Mucosa of gallbladder (tissue), 1 donor: ENCODE data around the gene CST9. TPM values are rescaled to one million over a fixed set of nuclear protein-coding genes. Genes with fewer than 3 reads are reported as not detected.
"Not testable (repeated sequence)": the region's sequence is repeated elsewhere in the genome, so short reads cannot be mapped to it uniquely, and the experiment has no call there.

ENCODE experiments used
- DNase-seq: peaks from one replicate; pipeline ENCODE4 v3.0.0-alpha.2; 2020; ENCODE audit warnings: low spot score
- total RNA-seq: library from RNA; stranded (reverse); gene quantifications from one replicate; pipeline ENCODE4 v1.2.1, GENCODE V29; 2021
- donor health status: DM: no; HTN: no; CAD: no.

Gene CST9
- total RNA-seq, 1 donor from 2014 or later = not detected

DNA sequence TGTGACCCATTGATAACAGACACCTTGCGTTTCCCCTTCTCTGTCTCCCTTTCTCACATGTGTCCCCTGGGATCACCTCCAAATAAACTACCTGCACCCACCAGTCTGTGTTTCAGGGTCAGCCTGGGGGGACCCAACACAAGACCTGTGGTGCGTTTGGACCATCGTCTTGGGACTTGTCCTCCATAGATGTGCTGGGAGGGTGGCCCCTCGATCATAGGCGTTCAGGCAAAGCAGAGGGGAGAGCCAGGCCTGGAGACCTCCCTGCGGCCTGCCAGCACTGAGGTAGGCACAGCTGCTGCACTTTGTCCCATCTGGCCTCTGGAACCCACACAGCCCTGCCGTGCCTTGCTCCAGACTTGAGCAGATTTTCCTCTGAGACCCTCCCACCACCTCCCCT is 18.1 kb downstream of the CST9 start:
- DNase-seq = no peak

DNA sequence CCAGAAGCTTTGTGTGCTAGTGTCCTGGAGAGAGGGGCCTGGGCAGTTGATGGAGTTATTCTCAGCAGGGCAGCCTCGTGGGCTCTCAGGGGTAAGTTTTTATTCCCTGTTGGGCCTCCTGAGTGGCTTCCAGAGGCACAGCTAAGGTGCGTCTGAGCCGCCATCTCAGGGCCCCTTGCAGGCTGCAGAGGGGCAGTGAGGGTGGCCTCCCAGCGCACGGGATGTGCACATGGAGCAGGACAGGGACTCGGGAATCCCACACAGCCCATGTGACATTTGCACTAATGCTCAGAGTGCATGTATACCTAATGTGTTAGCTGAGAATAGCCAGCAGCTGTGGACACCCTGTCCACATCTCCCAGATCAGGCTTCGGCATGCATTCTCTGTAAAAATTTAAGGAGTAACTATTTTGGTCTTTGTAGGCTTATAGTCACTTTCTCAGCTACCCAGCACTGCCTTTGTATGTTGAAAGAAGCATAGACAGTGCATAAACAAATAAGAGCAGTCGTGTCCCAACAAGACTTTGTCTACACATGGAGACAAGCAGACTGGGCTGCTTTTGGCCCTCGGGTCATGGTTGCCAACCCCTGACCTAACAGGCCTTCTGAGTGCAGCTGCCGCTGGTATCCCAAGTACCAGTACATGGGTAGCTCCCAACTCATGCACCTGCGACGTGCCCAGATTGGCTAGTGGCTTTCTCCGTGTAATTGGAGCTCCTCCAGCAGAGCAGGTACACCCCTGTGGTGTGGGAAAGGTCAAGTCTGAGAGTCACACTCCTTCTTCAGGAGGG is 18.8 kb downstream of the CST9 start:
- no peak for DNase-seq

DNA sequence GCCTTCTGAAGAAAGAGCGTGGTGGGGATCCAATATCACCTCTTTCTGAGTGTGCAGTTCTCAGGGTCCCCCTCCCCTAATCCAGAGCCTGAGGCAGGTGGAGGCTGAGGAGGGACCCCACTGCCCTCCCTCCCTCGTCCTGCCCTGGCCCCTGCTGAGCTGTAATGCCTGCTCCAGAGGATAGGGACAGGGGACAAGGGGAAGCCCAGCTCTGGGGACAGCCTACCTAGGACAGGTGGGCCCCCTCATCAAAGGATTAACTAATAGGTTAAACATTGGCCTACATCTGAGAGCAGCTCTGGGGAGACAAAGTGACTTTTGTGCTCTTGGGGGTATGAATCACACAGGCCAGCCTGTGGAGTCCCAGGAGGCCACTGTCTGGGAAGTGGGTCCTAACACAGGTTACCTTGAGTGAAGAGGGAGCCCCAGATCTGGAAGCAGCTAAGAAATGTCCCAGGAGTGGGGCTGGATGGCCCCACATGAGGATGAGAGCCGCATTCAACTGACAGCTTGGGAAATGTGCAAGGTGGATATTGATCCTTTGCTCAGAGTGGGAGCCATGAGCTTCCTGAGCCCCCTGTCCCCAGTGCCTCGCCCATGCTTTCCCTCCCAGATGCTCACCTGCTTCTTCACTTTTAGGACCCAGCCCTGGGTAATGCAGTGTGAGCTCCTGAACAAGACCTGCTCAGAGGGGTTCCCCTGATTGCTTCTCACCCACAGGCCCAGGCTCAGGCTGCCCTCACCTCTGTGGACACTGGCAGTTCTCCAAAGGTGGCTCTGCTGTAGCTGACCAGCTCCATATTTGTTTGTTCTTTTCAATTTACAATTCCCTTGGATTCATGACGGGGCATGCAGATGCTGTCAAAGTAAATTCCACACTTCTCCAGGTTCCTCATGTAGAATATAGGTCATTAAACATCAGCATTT is 19.6 kb downstream of the CST9 start:
- DNase-seq = no peak

DNA sequence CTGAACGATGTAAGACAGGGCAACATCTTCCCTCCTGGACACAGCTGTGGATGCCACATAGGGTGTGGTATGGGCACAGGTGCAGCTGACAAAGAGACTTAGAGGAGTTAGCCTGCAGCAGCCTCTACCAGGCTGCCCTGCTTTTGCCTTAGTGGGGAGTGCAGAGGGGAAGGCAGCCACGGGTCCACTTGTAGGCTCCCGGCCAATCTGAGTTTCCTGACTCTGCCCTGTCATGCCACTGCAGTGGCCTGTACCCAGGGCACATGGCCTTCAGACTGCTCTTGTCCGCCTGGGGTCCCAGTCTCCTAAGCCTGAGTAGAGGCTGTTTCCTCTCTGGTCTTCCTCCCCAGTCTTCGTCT is 20.3 kb downstream of the CST9 start:
- DNase-seq = no peak

DNA sequence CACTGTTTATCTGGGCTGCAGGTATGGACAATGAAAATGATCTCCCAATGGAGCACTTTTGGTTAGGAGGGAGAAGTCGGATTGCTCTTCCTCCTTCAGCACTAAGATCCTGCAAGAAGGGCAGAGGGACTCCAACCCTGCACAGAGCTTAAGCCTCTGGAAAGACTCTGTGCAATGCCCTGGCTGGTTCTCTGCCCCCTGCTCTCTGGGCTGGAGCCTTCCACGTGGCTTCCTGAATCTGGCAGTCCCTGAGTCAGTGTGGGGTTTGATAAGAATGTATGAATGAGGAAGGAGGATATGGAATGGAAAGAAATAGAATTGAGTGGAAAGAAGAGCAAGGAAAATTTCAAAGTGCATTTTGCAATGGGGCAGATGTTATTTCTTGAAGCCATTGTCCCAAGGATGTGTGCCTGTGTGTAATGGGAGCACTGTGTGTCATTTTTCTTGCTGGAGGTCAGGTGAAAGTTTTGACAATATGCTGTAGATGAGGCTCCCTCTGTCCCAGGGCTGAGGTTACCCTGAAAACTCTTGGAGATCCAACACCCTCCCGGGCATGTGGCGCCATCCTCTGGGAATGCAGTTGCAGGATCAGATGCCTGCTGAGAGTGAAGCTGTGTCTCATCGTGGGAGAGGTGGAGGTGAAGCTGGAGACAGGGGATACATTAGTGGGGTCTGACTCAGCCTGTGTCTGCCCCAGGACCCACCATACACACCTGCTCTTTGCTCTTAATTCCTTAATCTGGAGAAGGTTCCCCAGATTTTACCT is 21.1 kb downstream of the CST9 start:
- DNase-seq = no peak

DNA sequence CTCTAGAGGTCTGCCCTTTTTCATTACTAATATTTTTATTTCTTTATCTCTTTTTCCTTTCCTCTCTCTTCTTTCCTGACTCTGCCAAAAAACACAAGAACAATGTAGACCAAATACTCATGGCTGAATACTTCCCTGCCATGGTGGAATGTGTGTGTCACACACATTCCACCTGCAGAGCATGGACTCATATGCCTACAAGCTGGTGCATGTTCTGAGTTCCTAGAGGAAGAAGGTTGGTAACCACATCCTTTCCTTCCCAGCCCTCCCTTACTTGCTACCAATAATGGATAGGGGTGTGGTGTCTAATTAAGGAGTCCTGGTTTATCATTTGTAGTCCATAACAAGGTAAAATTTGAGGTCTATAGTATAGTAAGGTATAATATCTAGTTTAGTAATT is 22.2 kb downstream of the CST9 start:
- no peak for DNase-seq

DNA sequence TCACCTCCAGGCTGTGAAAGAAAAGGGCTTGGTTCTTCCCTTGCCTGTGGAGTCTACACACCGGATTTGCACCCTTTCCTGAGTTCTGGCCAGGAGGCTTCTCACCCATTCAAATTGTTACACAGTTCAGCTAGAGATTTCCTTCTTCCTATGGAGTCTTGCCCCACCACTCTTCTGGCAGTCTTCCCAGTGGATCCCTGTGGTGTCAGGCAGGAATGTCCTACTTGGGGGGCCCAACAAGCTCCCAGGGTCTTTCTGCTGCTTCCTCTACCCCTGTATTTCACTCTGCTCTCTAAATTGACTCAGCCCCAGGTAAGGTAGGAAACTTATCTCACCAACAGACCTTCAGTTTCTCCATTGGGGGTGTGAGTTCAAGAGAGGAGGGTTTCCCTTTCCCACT is 23.4 kb downstream of the CST9 start:
- DNase-seq = no peak

DNA sequence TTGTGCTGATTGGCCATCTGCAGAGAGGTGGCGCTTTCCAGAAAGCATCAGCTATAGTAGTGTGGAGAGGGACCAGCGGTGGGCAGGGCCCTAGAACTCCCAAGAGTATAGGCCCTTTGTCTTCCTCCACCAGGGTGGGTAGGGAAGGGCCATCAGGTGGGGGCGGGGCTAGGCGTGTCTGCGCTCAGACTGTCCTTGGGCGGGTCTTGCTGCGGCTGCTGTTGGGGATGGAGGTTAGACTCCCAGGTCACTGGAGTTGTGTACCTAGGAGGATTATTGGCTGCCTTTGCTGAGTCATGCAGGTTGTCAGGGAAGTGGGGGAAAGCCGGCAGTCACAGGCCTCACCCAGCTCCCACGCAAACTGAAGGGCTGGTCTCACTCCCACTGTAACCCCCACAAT is 23.9 kb downstream of the CST9 start:
- DNase-seq = not testable (repeated sequence)

DNA sequence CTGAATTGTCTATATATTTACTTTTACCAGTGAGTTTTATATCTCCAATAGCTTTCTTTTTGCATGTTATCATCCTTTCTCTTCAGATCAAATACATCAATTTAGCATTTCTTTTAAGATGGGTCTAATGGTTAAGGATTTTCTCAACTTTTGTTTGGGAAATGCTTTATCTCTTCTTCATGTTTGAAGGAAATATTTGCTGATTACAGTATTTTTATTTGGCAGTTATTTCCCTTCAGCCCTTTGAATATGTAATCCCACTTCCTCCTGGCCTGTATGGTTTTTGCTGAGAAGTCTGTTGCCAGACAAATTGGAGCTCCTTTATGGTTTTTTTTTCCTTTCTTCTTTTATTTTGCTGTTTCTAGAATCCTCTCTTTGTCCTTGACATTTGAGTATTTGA is 30.7 kb downstream of the CST9 start:
- no peak for DNase-seq

DNA sequence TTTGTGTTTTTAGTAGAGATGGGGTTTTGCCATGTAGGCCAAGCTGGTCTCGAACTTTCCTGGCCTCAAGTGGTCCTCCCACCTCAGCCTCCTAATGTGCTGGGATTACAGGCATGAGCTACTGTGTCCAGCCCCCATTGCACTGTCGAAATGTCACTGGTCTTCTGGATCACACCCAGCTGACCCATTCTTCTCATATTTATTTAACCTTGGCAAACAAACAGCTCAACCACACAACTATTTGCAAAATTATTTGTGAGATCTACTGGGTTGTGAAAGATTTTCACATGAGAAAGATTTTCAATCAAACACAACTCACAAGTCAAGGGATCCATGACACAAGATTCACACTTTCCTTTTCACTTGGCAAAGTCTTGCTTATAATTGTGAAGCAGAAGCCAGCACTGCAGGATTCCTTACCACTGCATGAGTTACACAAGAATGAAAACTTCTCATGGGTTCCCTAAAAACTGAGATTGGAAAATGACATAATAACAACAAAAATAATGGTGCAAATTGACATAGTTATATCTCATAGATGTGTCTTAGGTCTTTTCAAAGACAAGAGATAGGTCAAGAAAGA is 35.4 kb downstream of the CST9 start:
- DNase-seq = peak; percentile 7

DNA sequence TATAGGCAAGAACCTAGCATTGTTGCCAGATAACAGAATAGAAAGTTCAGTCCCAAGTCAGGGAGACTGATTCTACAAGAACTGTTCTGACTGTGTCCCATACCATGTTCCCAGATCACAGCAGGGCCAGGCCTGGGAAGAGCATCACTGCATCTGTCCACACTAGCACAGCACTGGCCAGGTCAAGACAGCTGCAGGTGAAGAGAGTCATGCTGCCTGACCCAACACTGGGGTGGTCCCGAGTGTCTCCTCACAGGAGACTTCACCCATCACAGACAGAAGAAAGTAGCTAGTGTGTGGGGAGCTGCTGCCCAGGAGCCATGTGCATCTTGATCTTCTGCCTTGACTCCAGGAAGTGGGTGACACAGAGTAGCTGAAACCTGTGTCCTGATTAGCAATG is 36.1 kb downstream of the CST9 start:
- no peak for DNase-seq

DNA sequence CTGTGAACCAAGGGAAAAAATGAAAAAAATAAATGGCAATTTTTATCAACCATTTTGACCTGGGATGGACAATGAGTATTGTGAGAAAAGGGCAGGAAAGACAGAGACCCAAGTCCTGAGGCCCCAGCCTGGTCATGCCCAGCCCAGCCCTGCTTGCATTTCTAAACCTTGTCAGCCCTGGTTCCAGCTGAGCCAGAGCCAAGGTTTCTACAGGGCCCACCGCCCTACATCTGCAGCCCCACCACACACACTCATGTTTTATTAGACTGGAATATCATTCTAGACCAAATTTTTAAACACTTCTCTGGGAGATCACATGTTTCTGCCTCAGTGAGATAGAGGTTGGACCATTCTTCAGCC is 36.8 kb downstream of the CST9 start:
- no peak for DNase-seq

DNA sequence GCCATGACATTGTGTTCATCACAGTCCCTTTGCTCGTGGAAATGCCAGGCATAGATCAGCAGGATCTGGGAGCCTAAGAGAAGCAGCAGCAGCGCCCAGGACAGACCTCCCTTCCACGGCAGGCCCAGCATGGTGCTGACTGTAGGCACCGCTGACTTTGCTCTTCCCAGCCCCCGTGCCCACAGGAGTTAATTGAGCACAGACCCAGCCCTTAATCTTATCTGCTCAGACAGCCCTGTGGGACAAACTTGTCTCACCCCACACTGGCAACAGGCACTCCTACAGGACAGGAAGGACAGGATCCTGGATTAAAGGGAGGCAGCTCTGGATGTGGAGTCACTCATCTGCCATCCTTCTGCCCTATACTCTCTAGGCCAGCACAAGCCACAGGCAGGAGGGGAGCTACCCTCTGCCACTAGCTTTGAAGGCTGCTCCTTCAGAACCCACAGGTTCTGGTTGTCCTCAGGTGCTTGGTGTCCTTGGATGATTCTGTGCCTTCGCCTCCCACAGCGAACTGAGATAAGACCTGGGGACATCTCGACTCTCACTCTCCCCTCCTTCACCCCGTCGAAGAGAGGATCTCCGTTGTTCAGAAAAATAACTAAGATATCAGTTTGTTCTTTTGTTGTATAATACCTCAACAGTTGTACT is 37.3 kb downstream of the CST9 start, which contains the start of gene CST9L:
Gene CST9L (minus strand): TSS at position 165 of the 651 bp plus-strand sequence. CDS start 34 bp downstream, at position 131.
- DNase-seq = no peak

DNA sequence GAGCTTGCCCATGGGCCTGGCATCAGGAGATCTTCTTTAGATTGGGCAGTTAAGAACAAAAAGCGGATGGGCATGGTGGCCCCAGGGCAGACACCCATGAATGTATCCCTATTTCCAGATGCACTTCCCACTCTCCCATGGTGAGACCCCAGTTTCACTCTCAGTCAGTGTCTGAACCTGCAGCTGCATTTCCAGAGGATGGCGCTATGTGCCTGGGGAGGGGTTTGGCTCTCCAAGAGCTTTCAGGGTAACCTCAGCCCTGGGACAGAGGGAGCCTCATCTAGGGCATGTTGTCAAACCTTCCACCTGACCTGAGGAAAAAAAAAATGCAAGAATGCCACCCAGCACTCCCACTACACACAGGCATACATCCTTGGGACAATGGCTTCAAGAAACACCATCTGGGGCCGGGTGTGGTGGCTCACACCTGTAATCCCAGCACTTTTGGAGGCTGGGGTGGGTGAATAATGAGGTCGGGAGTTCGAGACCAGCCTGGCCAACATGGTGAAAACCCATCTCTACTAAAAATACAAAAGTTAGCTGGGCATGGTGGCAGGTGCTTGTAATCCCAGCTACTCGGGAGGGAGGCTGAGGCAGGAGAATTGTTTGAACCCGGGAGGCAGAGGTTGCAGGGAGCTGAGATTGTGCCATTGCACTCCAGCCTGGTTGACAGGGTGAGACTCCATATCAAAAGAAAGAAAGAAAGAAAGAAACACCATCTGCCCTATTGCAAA is 39.4 kb downstream of the CST9 start:
- peak; percentile 5 for DNase-seq

DNA sequence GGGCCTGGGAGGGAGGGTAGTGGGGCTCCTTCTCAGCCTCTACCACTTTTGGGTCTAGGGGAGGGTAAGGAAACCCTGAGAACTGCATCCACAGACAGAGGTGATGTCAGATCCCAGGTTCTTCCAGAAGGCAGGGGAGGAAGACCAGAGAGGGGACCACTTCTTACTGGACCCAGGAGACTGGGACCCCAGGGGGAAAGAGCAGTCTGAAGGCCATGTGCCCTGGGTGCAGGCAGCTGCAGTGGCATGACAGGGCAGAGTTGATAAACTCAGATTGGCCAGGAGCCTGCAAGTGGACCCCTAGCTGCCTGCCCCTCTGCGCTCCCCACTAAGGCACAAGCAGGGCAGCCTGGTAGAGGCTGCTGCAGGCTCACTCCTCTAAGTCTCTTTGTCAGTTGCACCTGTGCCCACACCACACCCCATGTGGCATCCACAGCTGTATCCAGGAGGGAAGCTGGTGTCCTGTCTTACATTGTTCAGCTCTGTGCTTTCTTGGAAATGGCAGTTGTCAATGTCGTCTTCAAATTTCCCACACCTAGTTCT is 40.1 kb downstream of the CST9 start:
- DNase-seq = no peak

DNA sequence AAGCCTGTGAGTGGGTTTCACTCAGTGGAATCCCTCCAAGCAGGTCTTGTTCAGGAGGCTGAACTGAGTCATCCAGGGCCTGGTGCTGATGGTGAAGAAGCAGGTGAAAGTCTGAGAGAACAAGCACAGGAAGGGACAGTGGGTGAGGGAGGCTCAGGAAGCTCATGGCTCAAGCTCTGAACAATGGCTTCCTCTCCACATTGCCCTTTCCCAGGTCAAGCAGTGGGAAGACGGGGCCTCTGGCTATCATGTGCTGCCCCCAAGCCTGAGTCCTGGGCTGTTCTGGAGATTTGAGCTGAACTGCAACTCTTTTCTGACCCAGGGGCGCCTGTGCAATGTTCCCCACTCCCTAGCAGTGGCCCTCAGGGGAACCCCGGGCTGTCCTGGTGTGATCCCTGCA is 40.8 kb downstream of the CST9 start:
- DNase-seq = no peak

DNA sequence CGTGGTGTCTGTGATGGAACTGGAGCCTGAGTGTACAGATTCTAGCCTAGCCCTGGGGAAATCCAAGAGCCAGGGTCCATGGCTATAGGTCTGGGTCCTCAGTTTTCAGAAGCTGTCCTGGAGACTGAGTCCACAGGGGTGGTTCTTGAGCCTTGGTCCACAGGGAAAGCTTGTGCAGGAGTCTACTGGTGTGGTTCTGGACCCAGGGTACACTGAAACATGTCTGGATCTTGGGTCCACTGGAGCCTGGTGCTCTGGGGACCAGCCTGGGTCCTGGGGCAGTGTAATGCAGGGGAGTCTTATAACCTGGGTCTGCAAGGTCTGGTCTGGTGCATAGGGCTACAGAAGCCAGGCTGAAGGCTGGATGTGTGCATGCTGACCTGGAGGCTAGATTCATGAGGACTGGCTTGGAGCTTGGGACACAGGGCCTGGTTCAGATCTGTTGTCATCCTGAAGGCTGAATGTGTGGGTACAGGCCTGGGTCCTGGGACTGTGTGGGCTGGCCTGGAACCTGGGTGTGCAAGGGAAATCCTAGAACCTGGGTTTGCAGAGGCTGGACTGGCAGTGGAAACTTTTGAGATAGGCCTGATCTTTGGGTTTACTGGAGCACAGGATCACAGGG is 42.9 kb downstream of the CST9 start:
- DNase-seq = no peak

DNA sequence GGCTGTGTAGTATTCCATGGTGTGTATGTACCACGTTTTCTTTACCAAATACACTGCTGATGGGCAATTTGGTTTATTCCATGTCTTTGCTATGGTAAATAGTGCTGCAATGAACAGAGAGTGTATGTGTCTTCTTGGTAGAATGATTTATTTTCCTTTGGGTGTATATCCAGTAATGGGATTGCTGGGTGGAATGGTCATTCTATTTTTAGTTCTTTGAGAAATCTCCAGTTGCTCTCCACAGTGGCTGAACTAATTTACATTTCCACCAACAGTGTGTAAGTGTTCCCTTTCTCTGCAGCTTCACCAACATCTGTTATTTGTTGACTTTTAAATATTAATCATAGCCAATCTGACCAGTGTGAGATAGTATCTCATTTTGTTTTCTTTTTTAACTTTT is 51.3 kb downstream of the CST9 start:
- no peak for DNase-seq
